HepG2 (cell line): ENCODE data around the gene POFUT1. TPM values are rescaled to one million over a fixed set of nuclear protein-coding genes. Genes with fewer than 3 reads are reported as not detected.
A peak's percentile ranks its signal among the peaks of the same experiment; 100 is the strongest.

Experiments
- ATAD3A ChIP-seq: sonication (generic); formaldehyde crosslinking; IDR thresholded peaks from 2 replicates; pipeline ENCODE4 v1.4.0; 2020; ENCODE audit warnings: missing genetic modification reagents
- CENPT ChIP-seq: sonication (generic); formaldehyde crosslinking; IDR thresholded peaks from 2 replicates; pipeline ENCODE4 v1.8.0; 2022; ENCODE audit warnings: low read depth, mild to moderate bottlenecking, moderate library complexity, missing genetic modification reagents
- ERF ChIP-seq: IDR thresholded peaks from 2 replicates; pipeline ENCODE4 v1.6.1; 2018; ENCODE audit warnings: missing biosample characterization, missing genetic modification reagents
- ETS1 ChIP-seq: sonication (generic); formaldehyde crosslinking; IDR thresholded peaks from 2 replicates; pipeline ENCODE4 v1.4.0; 2020; ENCODE audit warnings: missing genetic modification reagents
- FOXA1 ChIP-seq, 2 experiments: fragments of 450-650 bp in 1 of 2; sonication (generic) in 1 of 2; formaldehyde crosslinking in 1 of 2; IDR thresholded peaks; 2 replicates each; pipeline versions ENCODE4 v1.4.0 to v1.6.1; 2016 to 2020; ENCODE audit warnings: missing genetic modification reagents in 1 of 2
- FOXM1 ChIP-seq: sonication (generic); formaldehyde crosslinking; IDR thresholded peaks from 2 replicates; pipeline ENCODE4 v1.5.0; 2020; ENCODE audit warnings: missing genetic modification reagents
- GABPA ChIP-seq, 2 experiments: IDR thresholded peaks; 2 replicates each; pipeline ENCODE4 v1.6.1; 2011 to 2016; ENCODE audit warnings: low read depth in 2 of 2, low read length in 1 of 2, missing biosample characterization in 1 of 2, missing genetic modification characterization in 1 of 2
- HES4 ChIP-seq: sonication (generic); formaldehyde crosslinking; IDR thresholded peaks from 2 replicates; pipeline ENCODE4 v1.9.0; 2021; ENCODE audit warnings: mild to moderate bottlenecking, missing genetic modification reagents, borderline replicate concordance
- HIVEP1 ChIP-seq: sonication (generic); formaldehyde crosslinking; IDR thresholded peaks from 2 replicates; pipeline ENCODE4 v1.4.0; 2020; ENCODE audit warnings: mild to moderate bottlenecking, missing genetic modification reagents
- ISL2 ChIP-seq: sonication (generic); formaldehyde crosslinking; IDR thresholded peaks from 2 replicates; pipeline ENCODE4 v1.5.0; 2020; ENCODE audit warnings: missing genetic modification reagents
- MAFG ChIP-seq: sonication (generic); formaldehyde crosslinking; IDR thresholded peaks from 2 replicates; pipeline ENCODE4 v1.5.1; 2020; ENCODE audit warnings: mild to moderate bottlenecking, missing genetic modification reagents
- NFE2 ChIP-seq: sonication (generic); formaldehyde crosslinking; IDR thresholded peaks from 2 replicates; pipeline ENCODE4 v1.4.0; 2020; ENCODE audit warnings: missing genetic modification reagents
- ONECUT2 ChIP-seq: sonication (generic); formaldehyde crosslinking; IDR thresholded peaks from 2 replicates; pipeline ENCODE4 v1.4.0; 2020; ENCODE audit warnings: missing genetic modification reagents
- POGK ChIP-seq: sonication (generic); formaldehyde crosslinking; conservative IDR thresholded peaks from 2 replicates; pipeline ENCODE4 v1.8.0; 2022; ENCODE audit warnings: mild to moderate bottlenecking, moderate library complexity, missing genetic modification reagents
- SIX4 ChIP-seq: sonication (generic); formaldehyde crosslinking; IDR thresholded peaks from 2 replicates; pipeline ENCODE4 v1.4.0; 2020; ENCODE audit warnings: missing genetic modification reagents
- SNRNP70 ChIP-seq: fragments of 200-400 bp; formaldehyde crosslinking; IDR thresholded peaks from 2 replicates; pipeline ENCODE4 v1.6.1; 2017; ENCODE audit warnings: mild to moderate bottlenecking, low read depth, low read length, moderate library complexity
- TMF1 ChIP-seq: sonication (generic); formaldehyde crosslinking; IDR thresholded peaks from 2 replicates; pipeline ENCODE4 v1.8.1; 2022; ENCODE audit warnings: low read depth, missing genetic modification reagents
- ZEB1 ChIP-seq: IDR thresholded peaks from 2 replicates; pipeline ENCODE4 v1.6.1; 2012; ENCODE audit warnings: mild to moderate bottlenecking, low read depth, inconsistent platforms; ENCODE audit not compliant: insufficient replicate concordance
- ZNF224 ChIP-seq: sonication (generic); formaldehyde crosslinking; IDR thresholded peaks from 2 replicates; pipeline ENCODE4 v1.5.0; 2020; ENCODE audit warnings: mild to moderate bottlenecking, missing genetic modification reagents
- ZNF780A ChIP-seq: sonication (generic); formaldehyde crosslinking; IDR thresholded peaks from 2 replicates; pipeline ENCODE4 v1.8.0; 2022; ENCODE audit warnings: mild to moderate bottlenecking, missing genetic modification reagents, moderate library complexity
- ZNF83 ChIP-seq: sonication (generic); formaldehyde crosslinking; IDR thresholded peaks from 2 replicates; pipeline ENCODE4 v1.4.0; 2020; ENCODE audit warnings: missing genetic modification reagents, mild to moderate bottlenecking, borderline replicate concordance
- ZNF891 ChIP-seq: sonication (generic); formaldehyde crosslinking; IDR thresholded peaks from 2 replicates; pipeline ENCODE4 v1.5.0; 2020; ENCODE audit warnings: mild to moderate bottlenecking, missing genetic modification reagents
- ZSCAN22 ChIP-seq: sonication (generic); formaldehyde crosslinking; IDR thresholded peaks from 2 replicates; pipeline ENCODE4 v1.4.0; 2020; ENCODE audit warnings: mild to moderate bottlenecking, missing genetic modification reagents
- polyA plus RNA-seq, 8 experiments: library from polyadenylated mRNA; depleted of rRNA in 3 of 8; stranded (reverse) in 7 of 8; unstranded in 1 of 8; fragments of >200 nt; fragmentation: Illumina TruSeq in 4 of 8; extraction: Trizol in 4 of 8; gene quantifications; 2 replicates each; pipeline versions ENCODE4 v1.2.1 to v1.2.3, GENCODE V29; 2011 to 2016; ENCODE audit warnings: low read depth in 4 of 8, missing spikeins in 1 of 8, mixed read lengths in 1 of 8; ENCODE audit not compliant: insufficient read depth in 1 of 8
- total RNA-seq, 5 experiments: library from RNA; depleted of rRNA; stranded (reverse); fragments of >200 nt; fragmentation: Illumina TruSeq; extraction: Trizol; gene quantifications; 2 replicates each; pipeline ENCODE4 v1.2.3, GENCODE V29; 2016; ENCODE audit warnings: low read depth in 1 of 5
- TF ChIP-seq, protein P1 (sequence below): sonication (generic); formaldehyde crosslinking; IDR thresholded peaks from 2 replicates; pipeline ENCODE4 v1.4.0; 2020; ENCODE audit warnings: missing genetic modification reagents
- TF ChIP-seq, protein P2 (sequence below): sonication (generic); formaldehyde crosslinking; IDR thresholded peaks from 2 replicates; pipeline ENCODE4 v1.5.1; 2020; ENCODE audit warnings: missing genetic modification reagents, mild to moderate bottlenecking, borderline replicate concordance

Gene POFUT1
- total and polyA plus RNA-seq, 2 of the 13 experiments (the other 11 are each of a cell fraction or from before 2014, with no cell fraction given), result 35.5 to 58.3 TPM

DNA sequence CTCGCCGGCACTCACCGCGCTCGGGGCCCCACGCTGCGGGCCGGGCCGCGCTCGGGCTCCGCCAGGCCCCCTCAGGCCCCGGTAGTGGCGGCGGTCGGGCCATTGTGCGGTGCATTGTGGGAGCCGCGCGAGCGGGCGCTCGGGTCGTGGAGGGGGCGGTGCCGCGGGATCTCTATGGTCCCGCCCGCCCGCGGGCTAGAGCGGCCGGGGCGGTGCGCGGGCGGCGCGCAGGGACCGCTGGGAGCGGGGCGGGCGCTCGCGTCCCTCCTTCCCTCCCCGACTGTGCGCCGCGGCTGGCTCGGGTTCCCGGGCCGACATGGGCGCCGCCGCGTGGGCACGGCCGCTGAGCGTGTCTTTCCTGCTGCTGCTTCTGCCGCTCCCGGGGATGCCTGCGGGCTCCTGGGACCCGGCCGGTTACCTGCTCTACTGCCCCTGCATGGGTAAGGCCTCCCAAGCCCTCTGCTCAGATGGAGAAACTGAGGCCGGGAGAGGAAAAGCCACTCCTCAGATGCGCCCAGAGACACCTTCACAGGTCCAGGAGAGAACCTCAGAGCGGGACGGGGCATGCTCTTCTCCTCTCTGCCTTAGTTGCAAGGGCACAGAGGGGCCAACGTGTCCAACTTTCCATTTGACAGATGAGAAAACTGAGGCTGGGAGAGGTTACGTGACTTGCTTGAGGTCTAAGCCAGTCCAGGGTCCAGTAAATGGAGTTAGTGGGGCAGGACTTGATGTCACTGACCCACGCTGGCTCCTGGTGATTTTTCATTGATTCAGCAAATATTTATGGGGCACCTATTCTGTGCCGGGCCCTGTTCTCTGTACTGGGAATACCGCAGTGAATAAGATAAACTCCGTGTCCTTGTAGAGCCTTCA is at the start of gene POFUT1, which contains the start of gene PLAGL2 (continued):
- TF ChIP-seq ZNF891, result peak; percentile 95
- TF ChIP-seq HIVEP1 (CRISPR knock-in tag), result no peak
- peak; percentile 95; the same call in 1 of the 2 replicates for TF ChIP-seq HES4 (CRISPR knock-in tag)
- TF ChIP-seq ATAD3A (CRISPR knock-in tag), result 0 out of 2 replicates have a peak, but pooled peaks have one; percentile 44
- peak; percentile 86 for TF ChIP-seq ETS1
- peak; percentile 66 for TF ChIP-seq GABPA (IDR thresholded peaks at IDR 0.05; ENCODE audit: low read depth, low read length)
- no peak for TF ChIP-seq GABPA (CRISPR knock-in tag; IDR thresholded peaks at IDR 0.05; ENCODE audit: low read depth)
- 0 out of 2 replicates have a peak, but pooled peaks have one; percentile 93 for TF ChIP-seq ZNF224 (CRISPR knock-in tag)
- TF ChIP-seq SNRNP70, result no peak
- peak; percentile 43; the same call in 1 of the 2 replicates for TF ChIP-seq ISL2
- peak; percentile 89 for TF ChIP-seq ERF (CRISPR knock-in tag)
- peak; percentile 75 for TF ChIP-seq CENPT (CRISPR knock-in tag)
- peak; percentile 51 for TF ChIP-seq ZEB1
- TF ChIP-seq, protein P1, sequence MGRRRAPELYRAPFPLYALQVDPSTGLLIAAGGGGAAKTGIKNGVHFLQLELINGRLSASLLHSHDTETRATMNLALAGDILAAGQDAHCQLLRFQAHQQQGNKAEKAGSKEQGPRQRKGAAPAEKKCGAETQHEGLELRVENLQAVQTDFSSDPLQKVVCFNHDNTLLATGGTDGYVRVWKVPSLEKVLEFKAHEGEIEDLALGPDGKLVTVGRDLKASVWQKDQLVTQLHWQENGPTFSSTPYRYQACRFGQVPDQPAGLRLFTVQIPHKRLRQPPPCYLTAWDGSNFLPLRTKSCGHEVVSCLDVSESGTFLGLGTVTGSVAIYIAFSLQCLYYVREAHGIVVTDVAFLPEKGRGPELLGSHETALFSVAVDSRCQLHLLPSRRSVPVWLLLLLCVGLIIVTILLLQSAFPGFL (CRISPR knock-in tag), result 0 out of 2 replicates have a peak, but pooled peaks have one; percentile 39
- TF ChIP-seq POGK (CRISPR knock-in tag), result peak; percentile 84; the same call in 1 of the 2 replicates
- no peak for TF ChIP-seq MAFG
- TF ChIP-seq FOXM1 (CRISPR knock-in tag), result no peak
- TF ChIP-seq ONECUT2 (CRISPR knock-in tag), result no peak
- TF ChIP-seq FOXA1 (IDR thresholded peaks at IDR 0.05), result no peak
- TF ChIP-seq FOXA1 (CRISPR knock-in tag; IDR thresholded peaks at IDR 0.05), result peak; percentile 56
- no peak for TF ChIP-seq ZNF780A
- no peak; the same call in 1 of the 2 replicates for TF ChIP-seq NFE2 (CRISPR knock-in tag)
- TF ChIP-seq SIX4 (CRISPR knock-in tag), result peak; percentile 71; the same call in 1 of the 2 replicates
- peak; percentile 88; the same call in 1 of the 2 replicates for TF ChIP-seq TMF1 (CRISPR knock-in tag)
- TF ChIP-seq, protein P2, sequence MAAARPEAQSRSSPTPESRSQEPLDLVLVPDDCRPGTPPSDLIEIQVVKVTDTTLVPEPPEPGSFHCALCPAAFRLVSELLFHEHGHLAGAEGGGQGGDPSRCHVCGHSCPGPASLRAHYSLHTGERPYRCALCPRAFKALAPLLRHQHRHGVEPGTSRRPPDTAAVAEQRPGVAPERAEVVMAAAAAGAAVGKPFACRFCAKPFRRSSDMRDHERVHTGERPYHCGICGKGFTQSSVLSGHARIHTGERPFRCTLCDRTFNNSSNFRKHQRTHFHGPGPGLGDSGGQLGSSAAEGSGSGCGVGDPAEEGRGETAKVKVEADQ, result peak; percentile 99
- TF ChIP-seq ZSCAN22 (CRISPR knock-in tag), result peak; percentile 70; the same call in 1 of the 2 replicates
- peak; percentile 95 for TF ChIP-seq ZNF83 (CRISPR knock-in tag)
